GM19035 (cell line): Measurements from ENCODE around the gene SV2C.

Experiments
- ATAC-seq: cut with Tn5 transposase; IDR thresholded peaks from one replicate; pipeline ENCODE4 v1.9.1; 2021; ENCODE audit not compliant: unreplicated experiment

The SV2C gene

GRCh38 chr5:76401801-76402250 lies 318.6 kb downstream of the SV2C start:
- ATAC-seq = peak; percentile 17

- ATAC-seq = peak; percentile 43
Measured at GRCh38 chr5:76402251-76402885, 319.2 kb downstream of the SV2C start.

- peak; percentile 57 for ATAC-seq
Measured at GRCh38 chr5:76402886-76403765, 319.9 kb downstream of the SV2C start, which contains the start of gene IQGAP2. Gene IQGAP2 (plus strand): TSS chr5:76403285. CDS start chr5:76403546, 261 bp downstream.
